Fibroblast of lung (primary cell): ENCODE results near the gene GOLGA8S.

Experiments used
- CTCF ChIP-seq, 2 donors: IDR thresholded peaks in 1 of 2; conservative IDR thresholded peaks in 1 of 2; 1 replicate in 1 of 2; 2 replicates in 1 of 2; pipeline ENCODE4 v1.5.1; 2011 to 2012; ENCODE audit warnings: low read length in 2 of 2, control low read depth in 1 of 2, inconsistent platforms in 1 of 2, low read depth in 1 of 2, mild to moderate bottlenecking in 1 of 2
- EZH2 ChIP-seq: IDR thresholded peaks from 2 replicates; pipeline ENCODE4 v1.5.1; 2012; ENCODE audit warnings: low read length, control low read depth, mild to moderate bottlenecking; ENCODE audit errors: missing control alignments

GRCh38 chr15:23387621-23388190, 33.2 kb downstream of the GOLGA8S start:
- TF ChIP-seq CTCF (conservative IDR thresholded peaks at IDR 0.05 in 1 of 2, IDR thresholded peaks at IDR 0.05 in 1 of 2; ENCODE audit: low read depth in 1 of 2, low read length in 2 of 2) (no peak), EZH2 (no peak)
